Activated CD8-positive, alpha-beta memory T cell treated with anti-CD3 and anti-CD28 coated beads for 24 hours (primary cell): ENCODE data around the gene PPP1R15B.

ENCODE experiments used
- DNase-seq: peaks from one replicate; pipeline ENCODE4 v3.0.0-alpha.2; 2020

PPP1R15B gene

DNA sequence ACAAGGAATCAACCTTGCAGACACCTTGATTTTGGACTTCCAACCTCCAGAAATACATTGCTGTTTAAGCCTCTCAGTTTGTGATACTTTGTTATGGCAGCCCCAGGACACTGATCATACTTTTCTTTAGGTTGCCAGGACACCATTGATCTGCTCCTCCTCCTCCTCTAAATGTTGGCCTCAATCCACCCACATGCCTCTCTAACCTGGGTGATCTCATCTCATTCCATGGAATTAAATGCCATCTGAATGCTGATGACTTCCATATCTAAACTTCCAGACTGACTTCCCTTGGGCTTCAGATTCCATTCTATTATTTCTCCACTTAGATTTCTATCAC is 7.4 kb upstream of the PPP1R15B start:
- DNase-seq: peak; percentile 17

DNA sequence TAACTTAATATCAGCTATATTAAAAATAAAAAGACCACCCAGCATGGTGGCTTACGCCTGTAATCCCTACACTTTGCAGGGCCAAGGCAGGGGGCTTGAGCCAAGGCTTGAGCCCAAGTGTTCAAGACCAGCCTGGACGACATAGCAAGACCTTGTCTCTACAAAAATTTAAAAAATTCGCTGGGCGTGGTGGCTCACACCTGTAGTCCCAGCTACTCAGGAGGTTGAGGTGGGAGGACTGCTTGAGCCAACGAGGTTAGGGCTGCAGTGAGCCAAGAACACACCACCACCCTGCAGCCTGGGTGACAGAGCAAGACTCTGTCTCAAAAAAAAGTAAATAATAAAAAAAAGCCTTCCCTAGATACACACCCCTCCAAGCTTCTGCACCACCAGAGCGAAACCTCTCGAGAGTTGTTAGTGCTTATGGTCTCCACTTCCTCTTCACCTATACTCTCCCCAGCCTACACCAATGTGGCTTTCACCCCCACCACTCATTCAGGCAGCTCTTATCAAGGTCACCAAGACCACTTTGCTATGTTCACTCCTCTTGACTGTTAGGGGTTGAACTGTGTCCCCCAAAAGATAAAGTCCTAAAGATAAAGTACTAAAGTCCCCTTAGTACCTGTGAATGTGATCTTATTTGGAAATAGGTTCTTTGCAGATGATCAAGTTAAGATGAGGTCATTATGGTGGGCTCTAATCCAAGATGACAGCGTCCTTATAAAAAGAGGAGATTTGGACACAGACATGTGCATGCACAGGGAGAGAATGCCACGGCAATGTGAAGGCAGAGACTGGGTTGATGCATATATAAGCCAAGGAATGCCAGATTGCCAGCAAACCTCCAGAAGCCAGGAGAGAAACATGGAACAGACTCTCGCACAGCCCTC is 6.8 kb upstream of the PPP1R15B start:
- peak; percentile 48 for DNase-seq

DNA sequence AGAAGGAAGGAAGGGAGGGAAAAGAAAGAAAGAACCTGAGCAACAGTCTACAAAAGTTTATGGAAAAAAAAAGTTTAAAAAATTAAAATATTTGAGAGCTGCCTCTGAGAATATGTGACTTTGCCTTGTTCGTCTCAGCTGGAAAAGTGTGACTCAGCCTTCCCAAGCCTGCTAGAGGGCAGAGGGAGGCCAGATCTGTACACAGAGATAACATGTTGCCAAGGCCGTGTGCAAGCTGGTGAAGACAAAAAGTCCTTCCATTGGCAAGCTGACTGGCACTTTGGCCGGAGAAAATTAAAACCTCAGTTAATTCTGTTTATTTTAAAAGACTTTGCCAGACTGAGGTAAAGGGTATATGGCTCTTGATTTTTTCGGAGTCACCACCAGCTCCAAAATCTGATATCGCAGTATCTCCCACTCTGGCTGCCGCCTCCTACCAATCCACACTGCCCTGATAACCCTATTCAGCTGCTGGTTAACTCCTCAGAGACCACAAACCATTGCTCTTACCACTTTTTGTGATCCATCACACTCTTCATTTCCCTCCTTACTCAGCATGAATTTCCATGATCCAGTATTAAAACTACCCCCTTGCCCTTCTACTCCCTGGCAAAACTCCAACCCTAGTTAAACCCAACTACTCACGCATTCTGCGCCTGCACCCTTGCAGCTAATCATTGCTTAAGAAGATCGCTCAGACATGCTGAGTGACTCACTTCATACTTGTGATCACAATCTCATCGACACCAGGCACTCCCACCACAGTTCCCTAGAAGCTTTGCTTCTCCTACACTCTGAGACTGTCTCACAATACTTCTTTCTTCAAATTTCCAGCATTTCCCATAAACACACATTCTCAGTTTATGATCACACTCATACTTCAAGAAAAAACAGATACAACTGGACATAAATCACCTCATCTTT is 5.7 kb upstream of the PPP1R15B start:
- DNase-seq: peak; percentile 58

GRCh38 chr1:204416589-204417073 is 5.0 kb upstream of the PPP1R15B start:
- DNase-seq: no peak

GRCh38 chr1:204415351-204415750 is 3.7 kb upstream of the PPP1R15B start:
- no peak for DNase-seq

DNA sequence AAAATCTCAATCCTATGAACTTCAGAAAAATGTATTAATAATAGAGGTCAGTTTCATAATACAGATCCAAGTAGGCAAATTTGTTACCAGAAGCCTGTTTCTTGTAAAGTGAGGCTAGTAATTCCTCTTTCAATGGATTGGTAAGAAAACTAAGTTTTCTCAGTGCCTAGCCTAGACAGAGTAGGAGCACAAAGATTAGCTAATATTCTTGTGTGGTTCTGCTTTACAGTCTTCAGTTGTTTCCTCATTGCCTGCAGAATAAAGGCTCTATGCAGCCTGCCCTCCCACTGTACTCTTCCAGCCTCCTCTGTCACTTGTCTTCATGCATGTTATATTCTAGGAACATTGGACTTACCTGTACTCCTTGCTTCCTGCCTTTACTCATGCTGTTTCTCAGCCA is 2.4 kb upstream of the PPP1R15B start:
- DNase-seq: no peak

- DNase-seq: no peak
These were observed 1.5 kb upstream of the PPP1R15B start for GRCh38 chr1:204413170-204413535.

GRCh38 chr1:204410688-204411450 is 748 bp downstream of the PPP1R15B start:
- DNase-seq: peak; percentile 65

GRCh38 chr1:204409836-204410687 is 1.6 kb downstream of the PPP1R15B start:
- DNase-seq: peak; percentile 41

GRCh38 chr1:204409123-204409522 is 2.5 kb downstream of the PPP1R15B start:
- peak; percentile 32 for DNase-seq

- no peak for DNase-seq
These were observed 3.0 kb downstream of the PPP1R15B start for GRCh38 chr1:204408602-204409001.

GRCh38 chr1:204408074-204408507 is 3.5 kb downstream of the PPP1R15B start:
- peak; percentile 50 for DNase-seq

GRCh38 chr1:204407295-204407971 is 4.2 kb downstream of the PPP1R15B start:
- DNase-seq: no peak

GRCh38 chr1:204406621-204407020 is 5.0 kb downstream of the PPP1R15B start:
- DNase-seq: peak; percentile 41

DNA sequence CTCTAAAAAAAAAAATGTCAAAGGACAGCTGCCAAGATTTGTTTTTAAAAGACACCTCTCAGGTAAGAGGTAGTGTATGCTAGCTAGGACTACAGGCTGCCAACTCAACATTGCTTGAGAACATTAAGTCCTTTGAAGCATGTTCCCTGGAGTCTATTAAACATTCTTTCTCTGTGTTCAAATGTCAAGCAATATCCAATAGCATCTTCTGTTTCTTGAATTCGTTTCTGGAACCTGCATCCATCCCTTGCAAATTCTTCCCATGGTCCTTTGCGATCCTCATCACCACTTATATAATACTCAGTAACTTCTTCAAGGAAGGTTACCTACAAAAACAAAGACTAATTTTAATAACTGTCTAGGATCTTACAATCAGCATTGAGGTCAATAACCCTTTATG is 5.6 kb downstream of the PPP1R15B start:
- DNase-seq: no peak

GRCh38 chr1:204404629-204405028 is 7.0 kb downstream of the PPP1R15B start:
- DNase-seq: no peak

- DNase-seq: no peak
These were observed 9.2 kb downstream of the PPP1R15B start for GRCh38 chr1:204402391-204402790.

DNA sequence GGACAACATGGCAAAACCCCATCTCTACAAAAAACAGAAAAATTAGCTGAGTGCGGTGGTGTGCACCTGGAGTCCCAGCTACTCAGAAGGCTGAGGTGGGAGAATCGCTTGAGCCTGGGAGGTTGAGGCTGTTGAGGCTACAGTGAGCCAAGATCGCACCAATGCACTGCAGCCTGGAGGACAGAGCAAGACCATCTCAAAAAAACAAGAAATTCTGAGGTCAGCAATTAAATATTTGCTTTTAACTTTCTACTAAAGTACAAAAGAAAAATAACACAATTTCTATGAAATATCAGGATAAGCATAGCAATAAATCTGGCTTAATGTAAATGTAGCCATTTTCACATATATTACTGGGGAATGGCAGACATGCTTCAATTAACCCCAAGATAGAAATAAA is 9.9 kb downstream of the PPP1R15B start:
- DNase-seq: no peak

GRCh38 chr1:204400882-204401510 is 10.6 kb downstream of the PPP1R15B start:
- DNase-seq: no peak

DNA sequence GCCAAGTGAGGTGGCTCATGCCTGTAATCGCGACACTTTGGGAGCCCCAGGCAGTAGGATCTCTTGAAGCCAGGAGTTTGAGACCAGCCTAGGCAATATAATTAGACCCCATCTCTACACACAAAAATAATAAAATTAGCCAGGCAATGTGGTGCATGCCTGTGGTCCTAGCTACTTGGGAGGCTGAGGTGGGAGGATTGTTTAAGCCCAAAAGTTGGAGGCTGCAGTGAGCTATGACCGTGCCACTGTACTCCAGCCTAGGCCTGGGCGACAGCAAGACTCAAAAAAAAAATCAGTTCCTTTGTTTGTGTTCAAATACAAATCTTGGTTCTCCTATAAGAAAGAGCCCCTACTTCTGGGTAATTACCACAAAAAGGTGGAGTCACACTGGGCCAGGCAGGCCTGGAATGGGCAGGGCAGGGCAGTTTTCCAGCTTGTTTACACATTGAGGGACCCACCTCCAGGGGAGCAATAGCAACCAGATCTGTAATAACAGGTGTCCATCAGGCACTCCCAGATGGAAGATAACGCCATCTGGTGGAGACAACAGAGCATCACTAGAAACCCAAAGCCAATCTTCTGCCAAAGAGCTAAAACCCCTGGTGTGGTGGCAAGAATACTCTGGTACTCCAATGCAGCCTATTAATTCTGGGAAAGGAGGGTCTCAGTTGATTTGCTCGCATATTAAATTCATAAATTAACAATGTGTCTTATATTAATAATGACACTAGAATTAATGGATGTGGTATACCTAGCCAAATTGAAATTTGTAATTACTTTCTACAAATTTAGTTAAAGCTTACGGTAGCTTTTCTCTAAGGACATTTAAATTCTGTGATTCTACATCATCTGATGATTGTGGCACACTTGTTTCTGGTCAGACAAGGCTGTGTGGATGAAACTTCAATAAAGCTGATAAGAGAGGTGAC is 13.2 kb downstream of the PPP1R15B start:
- DNase-seq: peak; percentile 69
